A673 (cell line): ENCODE measurements around the gene SFRP2. TPM values are rescaled to one million over a fixed set of nuclear protein-coding genes. Genes with fewer than 3 reads are reported as not detected.

Experiments used
- BruUV-seq: library from RNA; stranded (reverse); fragments of 400-500 nt; replicated peaks from 2 replicates; lab custom pipeline; 2021; lab: Mats Ljungman, UMichigan
- CTCF ChIA-PET: fragments of 300-600 bp; sonication (Branson Sonifier 250); formaldehyde crosslinking; loops from one replicate; lab custom pipeline; 2022; ENCODE audit warnings: antibody characterized with exemption; lab: Charles Lee
- POLR2A ChIA-PET: fragments of 300-600 bp; sonication (Branson Sonifier 250); formaldehyde crosslinking; loops from one replicate; lab custom pipeline; 2022; ENCODE audit warnings: antibody characterized with exemption; ENCODE audit not compliant: low non-redundant PET; lab: Charles Lee
- DNase-seq: peaks from one replicate; pipeline ENCODE4 v3.0.0-alpha.2; 2015; ENCODE audit warnings: low spot score
- H3K27ac ChIP-seq: fragments of 200-600 bp; sonication (generic); 2 replicates; pipeline ENCODE4 v1.5.1; 2016; ENCODE audit warnings: mixed run types, low read depth, mild to moderate bottlenecking, mixed read lengths, antibody characterized with exemption, low read length; ENCODE audit not compliant: poor library complexity, severe bottlenecking
- H3K27me3 ChIP-seq: fragments of 200-600 bp; sonication (generic); replicated peaks from 2 replicates; pipeline ENCODE4 v1.6.1; 2017; ENCODE audit warnings: mixed run types, low read depth, mild to moderate bottlenecking, mixed read lengths, antibody characterized with exemption, low read length; ENCODE audit not compliant: insufficient read depth, poor library complexity
- H3K36me3 ChIP-seq: fragments of 200-600 bp; sonication (generic); 2 replicates; pipeline ENCODE4 v1.6.1; 2016; ENCODE audit warnings: mixed run types, mild to moderate bottlenecking, mixed read lengths, antibody characterized with exemption, low read length; ENCODE audit not compliant: insufficient read depth, poor library complexity, severe bottlenecking
- H3K4me1 ChIP-seq: fragments of 200-600 bp; sonication (generic); 2 replicates; pipeline ENCODE4 v1.6.1; 2017; ENCODE audit warnings: mixed run types, mild to moderate bottlenecking, mixed read lengths, antibody characterized with exemption, low read length; ENCODE audit not compliant: insufficient read depth, poor library complexity, severe bottlenecking
- H3K4me3 ChIP-seq: fragments of 200-600 bp; sonication (generic); 2 replicates; pipeline ENCODE4 v1.5.1; 2016; ENCODE audit warnings: low read depth, mixed run types, mild to moderate bottlenecking, mixed read lengths, low read length; ENCODE audit not compliant: poor library complexity, severe bottlenecking
- H3K9me3 ChIP-seq: fragments of 200-600 bp; sonication (generic); 2 replicates; pipeline ENCODE4 v1.6.1; 2016; ENCODE audit warnings: mixed run types, low read depth, mild to moderate bottlenecking, mixed read lengths, antibody characterized with exemption, low read length; ENCODE audit not compliant: poor library complexity, severe bottlenecking
- EZH2 ChIP-seq: fragments of 200-600 bp; sonication (generic); IDR thresholded peaks from 2 replicates; pipeline ENCODE4 v1.6.1; 2017; ENCODE audit warnings: borderline replicate concordance, low read depth, mild to moderate bottlenecking, mixed read lengths, antibody characterized with exemption, low read length; ENCODE audit not compliant: poor library complexity, severe bottlenecking
- intact Hi-C: fragments of 100-400 bp; cut with micrococcal nuclease; formaldehyde crosslinking; loops from one replicate; pipeline ENCODE4 v1.10.0; 2022; ENCODE audit not compliant: unreplicated experiment
- total RNA-seq: library from RNA; stranded (reverse); gene quantifications from 2 replicates; pipeline ENCODE4 v1.2.3, GENCODE V29; 2021
- TF ChIP-seq, protein P1 (sequence below): fragments of 300-800, 200-600 bp; sonication (generic); conservative IDR thresholded peaks from 2 replicates; pipeline ENCODE4 v1.5.1; 2017; ENCODE audit warnings: low read depth, mild to moderate bottlenecking, antibody characterized with exemption, low read length, moderate library complexity, mixed read lengths

Gene SFRP2
- total RNA-seq, 1 experiment from 2014 or later, result 1.4 TPM

DNA sequence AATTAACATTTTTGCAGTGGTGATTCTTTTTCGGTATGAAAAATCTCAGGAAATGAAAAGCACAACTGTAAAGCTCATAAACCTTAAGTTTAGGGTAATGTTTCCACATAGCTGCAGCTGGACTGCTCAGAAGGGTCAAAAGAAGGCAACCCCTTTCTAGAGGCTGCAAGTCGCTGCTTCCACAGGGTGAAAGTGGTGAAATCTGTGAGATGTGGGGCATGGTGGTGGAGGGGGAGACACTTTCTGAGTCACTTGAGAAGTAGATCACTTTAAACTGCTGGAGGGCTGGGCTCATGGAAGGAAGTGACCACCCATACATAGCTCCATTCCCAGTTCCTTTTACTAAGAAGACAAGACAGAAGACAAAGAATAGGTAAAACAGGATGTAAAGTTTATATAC lies 8.7 kb downstream of the SFRP2 start:
- peaks cover 13% of the 10 kb centered on the region for H3K4me1 ChIP-seq
- H3K9me3 ChIP-seq, result no peaks in the 10 kb centered on the region
- H3K4me3 ChIP-seq, result no peak overlapping the region
- POLR2A ChIA-PET, result no interaction called here
- CTCF ChIA-PET, result no interaction called here
- no peak for DNase-seq
- no peaks in the 10 kb centered on the region for H3K36me3 ChIP-seq
- no peak overlapping the region for H3K27ac ChIP-seq
- no peaks in the 10 kb centered on the region for H3K27me3 ChIP-seq
- no TSS peak for BruUV-seq
- intact Hi-C loops, result no loop called here
- TF ChIP-seq, protein P1, sequence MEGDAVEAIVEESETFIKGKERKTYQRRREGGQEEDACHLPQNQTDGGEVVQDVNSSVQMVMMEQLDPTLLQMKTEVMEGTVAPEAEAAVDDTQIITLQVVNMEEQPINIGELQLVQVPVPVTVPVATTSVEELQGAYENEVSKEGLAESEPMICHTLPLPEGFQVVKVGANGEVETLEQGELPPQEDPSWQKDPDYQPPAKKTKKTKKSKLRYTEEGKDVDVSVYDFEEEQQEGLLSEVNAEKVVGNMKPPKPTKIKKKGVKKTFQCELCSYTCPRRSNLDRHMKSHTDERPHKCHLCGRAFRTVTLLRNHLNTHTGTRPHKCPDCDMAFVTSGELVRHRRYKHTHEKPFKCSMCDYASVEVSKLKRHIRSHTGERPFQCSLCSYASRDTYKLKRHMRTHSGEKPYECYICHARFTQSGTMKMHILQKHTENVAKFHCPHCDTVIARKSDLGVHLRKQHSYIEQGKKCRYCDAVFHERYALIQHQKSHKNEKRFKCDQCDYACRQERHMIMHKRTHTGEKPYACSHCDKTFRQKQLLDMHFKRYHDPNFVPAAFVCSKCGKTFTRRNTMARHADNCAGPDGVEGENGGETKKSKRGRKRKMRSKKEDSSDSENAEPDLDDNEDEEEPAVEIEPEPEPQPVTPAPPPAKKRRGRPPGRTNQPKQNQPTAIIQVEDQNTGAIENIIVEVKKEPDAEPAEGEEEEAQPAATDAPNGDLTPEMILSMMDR, result no peak
- TF ChIP-seq EZH2, result no peak

DNA sequence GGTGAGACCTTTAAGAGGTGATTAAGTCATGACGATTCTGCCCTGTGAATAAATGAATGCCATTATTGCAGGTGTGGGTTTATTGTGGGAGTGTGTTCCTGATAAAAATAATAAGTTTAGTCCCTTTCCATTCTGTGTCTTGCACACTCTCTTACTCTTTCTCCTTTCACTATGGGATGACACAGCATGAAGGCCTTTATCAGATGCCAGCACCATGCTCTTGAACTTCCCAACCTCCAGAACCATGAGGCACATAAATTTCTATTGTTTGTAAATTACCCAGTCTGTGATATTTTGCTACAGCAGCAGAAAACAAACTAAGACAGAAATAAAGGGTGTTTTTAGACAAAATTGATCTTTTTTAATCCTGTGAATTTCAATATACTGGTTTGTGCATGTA lies 10.5 kb downstream of the SFRP2 start:
- Histone ChIP-seq H3K27ac (no peak overlapping the region), H3K4me1 (peaks cover 13% of the 10 kb centered on the region), H3K27me3 (no peaks in the 10 kb centered on the region), H3K36me3 (no peaks in the 10 kb centered on the region), H3K9me3 (no peaks in the 10 kb centered on the region), H3K4me3 (no peak overlapping the region)
- TF ChIP-seq, protein P1, result no peak
- no peak for TF ChIP-seq EZH2
- POLR2A ChIA-PET, result no interaction called here
- CTCF ChIA-PET, result no interaction called here
- DNase-seq, result no peak
- intact Hi-C loops, result no loop called here
- BruUV-seq, result no TSS peak

GRCh38 chr4:153777421-153777820 lies 11.5 kb downstream of the SFRP2 start:
- Histone ChIP-seq H3K9me3 (no peaks in the 10 kb centered on the region), H3K27ac (no peak overlapping the region), H3K4me3 (no peak overlapping the region), H3K27me3 (no peaks in the 10 kb centered on the region), H3K4me1 (peaks cover 10% of the 10 kb centered on the region), H3K36me3 (no peaks in the 10 kb centered on the region)
- no peak for DNase-seq
- intact Hi-C loops, result no loop called here
- CTCF ChIA-PET, result interaction anchor here (1.1 kb wide), 1 partner anchor 8 kb away, joined by 3 read pairs; no protein-coding TSS in a partner anchor
- no peak for TF ChIP-seq EZH2
- TF ChIP-seq, protein P1, result no peak
- BruUV-seq, result no TSS peak
- POLR2A ChIA-PET, result no interaction called here
